GM19043 (cell line): Measurements from ENCODE around the gene KLHL7.
A peak's percentile ranks its signal among the peaks of the same experiment; 100 is the strongest.
"Not testable (repeated sequence)": the region's sequence is repeated elsewhere in the genome, so short reads cannot be mapped to it uniquely, and the experiment has no call there.

Experiments
- ATAC-seq: cut with Tn5 transposase; IDR thresholded peaks from one replicate; pipeline ENCODE4 v1.9.1; 2021; ENCODE audit warnings: low read depth; ENCODE audit not compliant: unreplicated experiment

The KLHL7 gene

GRCh38 chr7:23168111-23168885 is 62.7 kb downstream of the KLHL7 start:
- no peak for ATAC-seq

GRCh38 chr7:23175938-23176337 is 70.4 kb downstream of the KLHL7 start:
- ATAC-seq, result no peak

- ATAC-seq, result peak; percentile 98
Observed at GRCh38 chr7:23181684-23182553, 76.3 kb downstream of the KLHL7 start, which contains the start of gene NUP42. Gene NUP42, plus strand, starts transcription at chr7:23182048. Its CDS starts 38 bp downstream, at chr7:23182086.

- ATAC-seq, result no peak
Observed at GRCh38 chr7:23183279-23184012, 77.9 kb downstream of the KLHL7 start.

- no peak for ATAC-seq
Observed at GRCh38 chr7:23184291-23184690, 78.7 kb downstream of the KLHL7 start.

GRCh38 chr7:23184709-23185359 is 79.2 kb downstream of the KLHL7 start:
- no peak for ATAC-seq

GRCh38 chr7:23185980-23186379 is 80.4 kb downstream of the KLHL7 start:
- ATAC-seq, result no peak

- ATAC-seq, result no peak
Observed at GRCh38 chr7:23191022-23191421, 85.4 kb downstream of the KLHL7 start.

- not testable (repeated sequence) for ATAC-seq
Observed at GRCh38 chr7:23193650-23194227, 88.2 kb downstream of the KLHL7 start.

GRCh38 chr7:23196306-23196705 is 90.7 kb downstream of the KLHL7 start:
- ATAC-seq, result no peak

- ATAC-seq, result not testable (repeated sequence)
Observed at GRCh38 chr7:23197745-23198144, 92.2 kb downstream of the KLHL7 start.

GRCh38 chr7:23200331-23200730 is 94.7 kb downstream of the KLHL7 start:
- ATAC-seq, result no peak

- no peak for ATAC-seq
Observed at GRCh38 chr7:23204241-23204640, 98.7 kb downstream of the KLHL7 start.

GRCh38 chr7:23205577-23205908 is 100.0 kb downstream of the KLHL7 start:
- no peak for ATAC-seq

GRCh38 chr7:23205909-23206767 is 100.6 kb downstream of the KLHL7 start:
- peak; percentile 53 for ATAC-seq

- ATAC-seq, result no peak
Observed at GRCh38 chr7:23207021-23207420, 101.4 kb downstream of the KLHL7 start.

GRCh38 chr7:23207884-23208283 is 102.3 kb downstream of the KLHL7 start:
- ATAC-seq, result no peak

- ATAC-seq, result no peak
Observed at GRCh38 chr7:23208316-23208715, 102.7 kb downstream of the KLHL7 start.

GRCh38 chr7:23210506-23210905 is 104.9 kb downstream of the KLHL7 start:
- ATAC-seq, result no peak
